ENCODE data around the gene TMEM236. TPM values are rescaled to one million over a fixed set of nuclear protein-coding genes. Genes with fewer than 3 reads are reported as not detected.

The TMEM236 gene
- polyA plus RNA-seq, 1 donor (not counting 4 experiments of a cell fraction or from before 2014, with no cell fraction given), result 0.13 TPM

DNA sequence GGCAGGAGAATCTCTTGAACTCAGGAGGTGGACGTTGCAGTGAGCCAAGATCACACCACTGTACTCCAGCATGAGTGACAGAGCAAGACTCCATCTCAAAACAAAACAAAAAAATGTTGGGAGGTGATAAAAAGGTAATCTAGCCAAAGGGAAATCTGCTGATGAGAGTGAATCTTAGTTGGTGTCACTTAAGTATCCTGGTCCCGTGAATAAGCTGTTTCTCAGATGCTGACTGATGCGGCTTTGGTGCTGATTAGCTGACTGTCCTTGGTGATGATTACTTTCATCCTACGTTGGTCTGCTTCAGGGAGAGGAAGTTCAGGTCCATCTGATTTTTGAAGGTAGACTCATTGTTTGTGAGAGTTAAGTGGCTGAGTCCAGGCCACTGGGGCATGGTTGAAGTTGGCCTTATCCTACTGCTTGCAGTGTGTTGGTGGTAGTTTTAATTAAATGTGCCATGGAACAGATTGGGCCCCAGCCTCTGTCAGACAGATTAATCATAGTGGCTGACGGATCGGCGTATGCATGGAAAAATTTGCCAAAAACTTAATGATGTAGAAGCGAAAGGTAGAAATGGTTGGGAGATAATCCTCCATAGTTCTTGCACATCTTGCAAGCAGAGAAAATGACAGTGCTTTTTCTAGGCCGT lies 17.4 kb upstream of the TMEM236 start:
- no peak for DNase-seq (ENCODE audit: low read depth, low spot score)
- no peaks in the 10 kb centered on the region for H3K9me3 ChIP-seq (ENCODE audit: control insufficient read depth, low read depth, low read length)
- H3K9me1 ChIP-seq (ENCODE audit: control insufficient read depth, extremely low read depth, insufficient read depth, low read length), result no peaks in the 10 kb centered on the region
- no peak overlapping the region for H3K9ac ChIP-seq (ENCODE audit: control insufficient read depth, extremely low read depth, insufficient read depth, low read length)
- H3K36me3 ChIP-seq (ENCODE audit: control insufficient read depth in 2 of 2, extremely low read depth in 1 of 2, insufficient read depth in 2 of 2, low read length in 2 of 2), result peaks cover 0 to 4% of the 10 kb centered on the region in 2 experiments
- no peak overlapping the region for H3K4me3 ChIP-seq (ENCODE audit: control insufficient read depth in 2 of 3, extremely low read depth in 1 of 3, insufficient read depth in 2 of 3, low read depth in 1 of 3, low read length in 3 of 3)
- TF ChIP-seq, protein P1, sequence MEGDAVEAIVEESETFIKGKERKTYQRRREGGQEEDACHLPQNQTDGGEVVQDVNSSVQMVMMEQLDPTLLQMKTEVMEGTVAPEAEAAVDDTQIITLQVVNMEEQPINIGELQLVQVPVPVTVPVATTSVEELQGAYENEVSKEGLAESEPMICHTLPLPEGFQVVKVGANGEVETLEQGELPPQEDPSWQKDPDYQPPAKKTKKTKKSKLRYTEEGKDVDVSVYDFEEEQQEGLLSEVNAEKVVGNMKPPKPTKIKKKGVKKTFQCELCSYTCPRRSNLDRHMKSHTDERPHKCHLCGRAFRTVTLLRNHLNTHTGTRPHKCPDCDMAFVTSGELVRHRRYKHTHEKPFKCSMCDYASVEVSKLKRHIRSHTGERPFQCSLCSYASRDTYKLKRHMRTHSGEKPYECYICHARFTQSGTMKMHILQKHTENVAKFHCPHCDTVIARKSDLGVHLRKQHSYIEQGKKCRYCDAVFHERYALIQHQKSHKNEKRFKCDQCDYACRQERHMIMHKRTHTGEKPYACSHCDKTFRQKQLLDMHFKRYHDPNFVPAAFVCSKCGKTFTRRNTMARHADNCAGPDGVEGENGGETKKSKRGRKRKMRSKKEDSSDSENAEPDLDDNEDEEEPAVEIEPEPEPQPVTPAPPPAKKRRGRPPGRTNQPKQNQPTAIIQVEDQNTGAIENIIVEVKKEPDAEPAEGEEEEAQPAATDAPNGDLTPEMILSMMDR (optimal IDR thresholded peaks at IDR 0.05 in 1 of 3, IDR thresholded peaks at IDR 0.05 in 1 of 3, conservative IDR thresholded peaks at IDR 0.05 in 1 of 3; ENCODE audit: extremely low read depth in 1 of 3, insufficient read depth in 2 of 3, low read length in 3 of 3), result no peak
- no peak for TF ChIP-seq EZH2 (IDR thresholded peaks at IDR 0.05; ENCODE audit: low read length)
- no peaks in the 10 kb centered on the region for H4K20me1 ChIP-seq (ENCODE audit: control insufficient read depth, extremely low read depth, insufficient read depth, low read length)
- H3K27me3 ChIP-seq (ENCODE audit: control insufficient read depth, extremely low read depth, insufficient read depth, low read length), result no peaks in the 10 kb centered on the region
- no peak overlapping the region for H3K4me2 ChIP-seq (ENCODE audit: control insufficient read depth, extremely low read depth, insufficient read depth, low read depth, low read length)
- dilution Hi-C loops (cut with MboI; ENCODE audit: extremely low pct_ligation_motif_present, low sequenced_read_pairs), result no loop called here
- no peak overlapping the region for H2AFZ ChIP-seq (ENCODE audit: control insufficient read depth, low read length)
- no peaks in the 10 kb centered on the region for H3K79me2 ChIP-seq (ENCODE audit: control insufficient read depth, insufficient read depth, low read length)
- no peak for FAIRE-seq
- H3K27ac ChIP-seq (ENCODE audit: control insufficient read depth, insufficient read depth, low read length), result no peak overlapping the region
- no peaks in the 10 kb centered on the region for H3K4me1 ChIP-seq (ENCODE audit: control insufficient read depth, extremely low read depth, insufficient read depth, low read length)

- H3K4me2 ChIP-seq (ENCODE audit: control insufficient read depth, extremely low read depth, insufficient read depth, low read depth, low read length), result no peak overlapping the region
- no peak overlapping the region for H2AFZ ChIP-seq (ENCODE audit: control insufficient read depth, low read length)
- no peaks in the 10 kb centered on the region for H3K4me1 ChIP-seq (ENCODE audit: control insufficient read depth, extremely low read depth, insufficient read depth, low read length)
- H3K9ac ChIP-seq (ENCODE audit: control insufficient read depth, extremely low read depth, insufficient read depth, low read length), result no peak overlapping the region
- FAIRE-seq (no peak), DNase-seq (ENCODE audit: low read depth, low spot score) (no peak)
- no peak overlapping the region for H3K27ac ChIP-seq (ENCODE audit: control insufficient read depth, insufficient read depth, low read length)
- no peaks in the 10 kb centered on the region for H3K9me3 ChIP-seq (ENCODE audit: control insufficient read depth, low read depth, low read length)
- H3K36me3 ChIP-seq (ENCODE audit: control insufficient read depth in 2 of 2, extremely low read depth in 1 of 2, insufficient read depth in 2 of 2, low read length in 2 of 2), result peaks cover 0 to 4% of the 10 kb centered on the region in 2 experiments
- TF ChIP-seq, protein P1 (optimal IDR thresholded peaks at IDR 0.05 in 1 of 3, IDR thresholded peaks at IDR 0.05 in 1 of 3, conservative IDR thresholded peaks at IDR 0.05 in 1 of 3; ENCODE audit: extremely low read depth in 1 of 3, insufficient read depth in 2 of 3, low read length in 3 of 3), result no peak
- no peak for TF ChIP-seq EZH2 (IDR thresholded peaks at IDR 0.05; ENCODE audit: low read length)
- H4K20me1 ChIP-seq (ENCODE audit: control insufficient read depth, extremely low read depth, insufficient read depth, low read length), result no peaks in the 10 kb centered on the region
- no peaks in the 10 kb centered on the region for H3K79me2 ChIP-seq (ENCODE audit: control insufficient read depth, insufficient read depth, low read length)
- no peaks in the 10 kb centered on the region for H3K27me3 ChIP-seq (ENCODE audit: control insufficient read depth, extremely low read depth, insufficient read depth, low read length)
- dilution Hi-C loops (cut with MboI; ENCODE audit: extremely low pct_ligation_motif_present, low sequenced_read_pairs), result no loop called here
- H3K9me1 ChIP-seq (ENCODE audit: control insufficient read depth, extremely low read depth, insufficient read depth, low read length), result no peaks in the 10 kb centered on the region
- no peak overlapping the region for H3K4me3 ChIP-seq (ENCODE audit: control insufficient read depth in 2 of 3, extremely low read depth in 1 of 3, insufficient read depth in 2 of 3, low read depth in 1 of 3, low read length in 3 of 3)
Measured at GRCh38 chr10:17735166-17735941, 16.6 kb upstream of the TMEM236 start.
